H9 (cell line): Measurements from ENCODE around the gene CRISP2. TPM values are rescaled to one million over a fixed set of nuclear protein-coding genes. Genes with fewer than 3 reads are reported as not detected.
"Not testable (repeated sequence)": the region's sequence is repeated elsewhere in the genome, so short reads cannot be mapped to it uniquely, and the experiment has no call there.

Experiments used
- DNase-seq: peaks from one replicate; pipeline ENCODE4 v3.0.0-alpha.2; 2017
- H2AFZ ChIP-seq: one replicate; pipeline ENCODE4 v1.6.1; 2013; ENCODE audit warnings: mild to moderate bottlenecking, low read length, control low read depth, moderate library complexity
- H2AK5ac ChIP-seq: 2 replicates; pipeline ENCODE4 v1.6.1; 2013; ENCODE audit warnings: low read length, control low read depth, mixed read lengths; ENCODE audit not compliant: insufficient read length
- H2BK120ac ChIP-seq: one replicate; pipeline ENCODE4 v1.6.1; 2013; ENCODE audit warnings: low read depth, mild to moderate bottlenecking, low read length, control low read depth, inconsistent platforms; ENCODE audit not compliant: poor library complexity, severe bottlenecking
- H2BK12ac ChIP-seq: 2 replicates; pipeline ENCODE4 v1.6.1; 2013; ENCODE audit warnings: low read length, control low read depth, mixed read lengths, low read depth; ENCODE audit not compliant: insufficient read length
- H2BK15ac ChIP-seq: 2 replicates; pipeline ENCODE4 v1.6.1; 2013; ENCODE audit warnings: low read depth, low read length, control low read depth
- H2BK20ac ChIP-seq: one replicate; pipeline ENCODE4 v1.6.1; 2013; ENCODE audit warnings: low read depth, mild to moderate bottlenecking, low read length, control low read depth, inconsistent platforms; ENCODE audit not compliant: poor library complexity, severe bottlenecking
- H2BK5ac ChIP-seq: 2 replicates; pipeline ENCODE4 v1.6.1; 2013; ENCODE audit warnings: low read length, control low read depth, mixed read lengths; ENCODE audit not compliant: insufficient read length
- H3K14ac ChIP-seq: 2 replicates; pipeline ENCODE4 v1.6.1; 2013; ENCODE audit warnings: low read length, control low read depth; ENCODE audit not compliant: insufficient read depth
- H3K18ac ChIP-seq: 2 replicates; pipeline ENCODE4 v1.6.1; 2013; ENCODE audit warnings: low read depth, mild to moderate bottlenecking, mixed read lengths, low read length, control low read depth; ENCODE audit not compliant: insufficient read length
- H3K23ac ChIP-seq: 2 replicates; pipeline ENCODE4 v1.6.1; 2013; ENCODE audit warnings: low read length, control low read depth, mixed read lengths, low read depth; ENCODE audit not compliant: insufficient read length
- H3K23me2 ChIP-seq: 2 replicates; pipeline ENCODE4 v1.6.1; 2013; ENCODE audit warnings: low read depth, mild to moderate bottlenecking, mixed read lengths, low read length, control low read depth; ENCODE audit not compliant: insufficient read length, poor library complexity, severe bottlenecking
- H3K27ac ChIP-seq: 2 replicates; pipeline ENCODE4 v1.5.1; 2013; ENCODE audit warnings: low read length, control low read depth, mixed read lengths, low read depth; ENCODE audit not compliant: insufficient read length
- H3K27me3 ChIP-seq: 2 replicates; pipeline ENCODE4 v1.6.1; 2013; ENCODE audit warnings: low read length, control low read depth, inconsistent platforms; ENCODE audit not compliant: insufficient read depth
- H3K4ac ChIP-seq: 2 replicates; pipeline ENCODE4 v1.6.1; 2013; ENCODE audit warnings: low read depth, mild to moderate bottlenecking, control low read depth, inconsistent platforms, low read length, moderate library complexity
- H3K4me1 ChIP-seq: 2 replicates; pipeline ENCODE4 v1.6.1; 2013; ENCODE audit warnings: low read length, control low read depth, inconsistent platforms; ENCODE audit not compliant: insufficient read depth
- H3K4me2 ChIP-seq: 2 replicates; pipeline ENCODE4 v1.6.1; 2013; ENCODE audit warnings: low read length, control low read depth, mixed read lengths; ENCODE audit not compliant: insufficient read length, insufficient read depth
- H3K56ac ChIP-seq: 2 replicates; pipeline ENCODE4 v1.6.1; 2013; ENCODE audit warnings: low read depth, mild to moderate bottlenecking, mixed read lengths, low read length, control low read depth; ENCODE audit not compliant: insufficient read length
- H3K79me1 ChIP-seq: 2 replicates; pipeline ENCODE4 v1.6.1; 2013; ENCODE audit warnings: low read depth, mild to moderate bottlenecking, moderate library complexity, low read length, control low read depth, inconsistent platforms; ENCODE audit not compliant: insufficient read depth, poor library complexity, severe bottlenecking
- H3K79me2 ChIP-seq: 2 replicates; pipeline ENCODE4 v1.6.1; 2013; ENCODE audit warnings: low read length, control low read depth, inconsistent platforms; ENCODE audit not compliant: insufficient read depth
- H3K9ac ChIP-seq: 2 replicates; pipeline ENCODE4 v1.6.1; 2013; ENCODE audit warnings: low read length, control low read depth, mixed read lengths; ENCODE audit not compliant: insufficient read length; ENCODE audit errors: extremely low read depth
- H3K9me3 ChIP-seq: one replicate; pipeline ENCODE4 v1.6.1; 2013; ENCODE audit warnings: low read depth, low read length, inconsistent platforms; ENCODE audit not compliant: control insufficient read depth
- H3T11ph ChIP-seq: one replicate; pipeline ENCODE4 v1.6.1; 2013; ENCODE audit warnings: mild to moderate bottlenecking, low read length, control low read depth, inconsistent platforms
- H4K20me1 ChIP-seq: one replicate; pipeline ENCODE4 v1.6.1; 2013; ENCODE audit not compliant: control insufficient read depth, insufficient read length, insufficient read depth
- H4K5ac ChIP-seq: 2 replicates; pipeline ENCODE4 v1.6.1; 2013; ENCODE audit warnings: low read depth, mild to moderate bottlenecking, mixed read lengths, low read length, control low read depth; ENCODE audit not compliant: insufficient read length
- H4K8ac ChIP-seq: replicated peaks from 2 replicates; pipeline ENCODE4 v1.6.1; 2013; ENCODE audit warnings: low read length, control low read depth, mixed read lengths, low read depth; ENCODE audit not compliant: insufficient read length
- H4K91ac ChIP-seq: 2 replicates; pipeline ENCODE4 v1.6.1; 2013; ENCODE audit warnings: low read depth, mild to moderate bottlenecking, moderate library complexity, mixed read lengths, low read length, control low read depth; ENCODE audit not compliant: insufficient read length
- H3K27ac Mint-ChIP-seq, 3 experiments: 2 replicates in 2 of 3; 3 replicates in 1 of 3; pipeline ENCODE4 v1.8.0; 2020 to 2021; ENCODE audit warnings: mixed read lengths in 3 of 3, mild to moderate bottlenecking in 1 of 3, moderate library complexity in 1 of 3
- H3K27me3 Mint-ChIP-seq: 2 replicates; pipeline ENCODE4 v1.8.0; 2021; ENCODE audit warnings: low read depth, mild to moderate bottlenecking, moderate library complexity, mixed read lengths
- H3K36me3 Mint-ChIP-seq, 3 experiments: 2 replicates in 2 of 3; 3 replicates in 1 of 3; pipeline ENCODE4 v1.8.0; 2020 to 2021; ENCODE audit warnings: low read depth in 3 of 3, mixed read lengths in 3 of 3; ENCODE audit not compliant: insufficient read depth in 1 of 3
- H3K4me1 Mint-ChIP-seq, 2 experiments: 2 replicates each; pipeline ENCODE4 v1.8.0; 2020; ENCODE audit warnings: mixed read lengths in 2 of 2
- H3K4me3 Mint-ChIP-seq, 2 experiments: 2 replicates in 1 of 2; 3 replicates in 1 of 2; pipeline ENCODE4 v1.8.0; 2020 to 2021; ENCODE audit warnings: mild to moderate bottlenecking in 2 of 2, mixed read lengths in 2 of 2, moderate library complexity in 1 of 2
- H3K9me3 Mint-ChIP-seq, 2 experiments: 2 replicates in 1 of 2; 3 replicates in 1 of 2; pipeline ENCODE4 v1.8.0; 2020; ENCODE audit warnings: mild to moderate bottlenecking in 2 of 2, mixed read lengths in 2 of 2, moderate library complexity in 1 of 2
- CTCF ChIP-seq: fragments of 200-600 bp; sonication (generic); conservative IDR thresholded peaks from 3 replicates; pipeline ENCODE4 v1.8.0; 2021; ENCODE audit warnings: antibody characterized with exemption, mild to moderate bottlenecking
- WGBS: extraction: QIAGEN DNeasy Blood & Tissue Kit; methylation state at CpG from one replicate; pipeline ENCODE4 v1.1.7; 2013; ENCODE audit warnings: missing lambda C conversion rate, low lambda C conversion rate, mixed read lengths; ENCODE audit not compliant: insufficient read length; ENCODE audit errors: extremely low coverage; 5-methylcytosine and 5-hydroxymethylcytosine counted together
- total RNA-seq: library from RNA; stranded (reverse); gene quantifications from 2 replicates; pipeline ENCODE4 v1.2.1, GENCODE V29; 2021

Gene CRISP2
- total RNA-seq, 1 experiment from 2014 or later = not detected

DNA sequence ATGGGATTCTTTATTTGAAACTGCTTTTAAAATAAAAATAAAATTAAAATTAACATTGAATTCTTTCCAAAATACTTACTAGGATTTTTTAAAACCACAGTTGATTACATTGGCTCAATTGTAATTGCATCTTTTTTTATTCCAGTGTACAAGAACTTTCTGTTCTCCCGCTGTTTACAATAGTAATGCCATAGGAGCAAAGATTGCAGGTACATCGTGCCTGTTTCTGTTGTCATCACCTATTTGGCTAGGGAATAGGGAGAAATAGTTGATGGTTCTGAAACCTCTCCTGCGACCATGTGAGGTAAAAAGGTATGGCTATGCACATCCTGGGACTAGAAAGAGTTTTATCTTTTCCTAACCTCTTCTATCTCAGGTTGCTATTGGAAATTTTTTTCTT is 48.5 kb downstream of the CRISP2 start:
- Histone ChIP-seq H2BK5ac (no peak overlapping the region), H2BK15ac (no peak overlapping the region), H3K4me1 (peaks cover 3% of the 10 kb centered on the region; the same call in 1 of the 2 replicates), H3K56ac (no peak overlapping the region), H2AK5ac (no peak overlapping the region), H3K9me3 (no peaks in the 10 kb centered on the region), H3K27me3 (no peaks in the 10 kb centered on the region), H3K9ac (no peak overlapping the region), H4K20me1 (no peaks in the 10 kb centered on the region), H2BK120ac (no peak overlapping the region), H3K23me2 (no peaks in the 10 kb centered on the region), H2BK12ac (no peak overlapping the region), H3K18ac (no peak overlapping the region), H4K8ac (no peak overlapping the region), H3K23ac (no peak overlapping the region), H3T11ph (no peak overlapping the region), H4K5ac (no peak overlapping the region), H3K79me2 (no peaks in the 10 kb centered on the region), H3K4me2 (no peak overlapping the region), H4K91ac (no peak overlapping the region), H2BK20ac (no peak overlapping the region), H2AFZ (no peak overlapping the region), H3K14ac (no peak overlapping the region), H3K79me1 (no peaks in the 10 kb centered on the region), H3K27ac (no peak overlapping the region), H3K4ac (no peak overlapping the region)
- no peak overlapping the region for H3K27ac Mint-ChIP-seq
- no peak for DNase-seq
- no CpG with 5 or more reads among the region's 3 CpGs for WGBS
- no peak for TF ChIP-seq CTCF
- no peaks in the 10 kb centered on the region for H3K36me3 Mint-ChIP-seq
- no peaks in the 10 kb centered on the region for H3K27me3 Mint-ChIP-seq
- H3K9me3 Mint-ChIP-seq = no peaks in the 10 kb centered on the region
- no peak overlapping the region for H3K4me3 Mint-ChIP-seq
- peaks cover 5 to 7% of the 10 kb centered on the region in 2 experiments for H3K4me1 Mint-ChIP-seq

- not testable (repeated sequence) for H2AFZ ChIP-seq, H3K27ac Mint-ChIP-seq, H3K23me2 ChIP-seq, H3K27me3 ChIP-seq, H4K5ac ChIP-seq, H3K14ac ChIP-seq, H3K4me3 Mint-ChIP-seq, H3K9ac ChIP-seq, H2BK120ac ChIP-seq, DNase-seq, H2BK15ac ChIP-seq, H3K23ac ChIP-seq, H4K91ac ChIP-seq, H3K79me1 ChIP-seq, H3T11ph ChIP-seq, H3K4me2 ChIP-seq, H2AK5ac ChIP-seq, H2BK20ac ChIP-seq, H3K36me3 Mint-ChIP-seq, H3K4me1 ChIP-seq, H3K79me2 ChIP-seq, H2BK12ac ChIP-seq, H4K20me1 ChIP-seq, H4K8ac ChIP-seq, H3K9me3 ChIP-seq, H3K9me3 Mint-ChIP-seq, H3K27me3 Mint-ChIP-seq, H3K4ac ChIP-seq, H2BK5ac ChIP-seq, H3K18ac ChIP-seq, H3K56ac ChIP-seq, H3K4me1 Mint-ChIP-seq, H3K27ac ChIP-seq
- no CpG with 5 or more reads among the region's 1 CpG for WGBS
Measured at GRCh38 chr6:49664054-49664453, 49.3 kb downstream of the CRISP2 start.
